GM12878 (cell line): Measurements from ENCODE around the gene CTRB2.

Experiments
- POLR2A ChIP-seq: IDR thresholded peaks from 2 replicates; pipeline ENCODE4 v1.6.1; 2011; ENCODE audit warnings: low read depth, mild to moderate bottlenecking, low read length
- TF ChIP-seq, protein P1 (sequence below), 3 experiments: IDR thresholded peaks in 2 of 3; conservative IDR thresholded peaks in 1 of 3; 2 replicates each; pipeline ENCODE4 v1.5.1; 2011; ENCODE audit warnings: low read depth in 3 of 3, low read length in 3 of 3, mild to moderate bottlenecking in 3 of 3, control low read depth in 2 of 3, moderate library complexity in 2 of 3, inconsistent platforms in 1 of 3, mixed read lengths in 1 of 3; ENCODE audit not compliant: control insufficient read depth in 2 of 3, insufficient read depth in 1 of 3; ENCODE audit errors: extremely low read depth in 1 of 3

DNA sequence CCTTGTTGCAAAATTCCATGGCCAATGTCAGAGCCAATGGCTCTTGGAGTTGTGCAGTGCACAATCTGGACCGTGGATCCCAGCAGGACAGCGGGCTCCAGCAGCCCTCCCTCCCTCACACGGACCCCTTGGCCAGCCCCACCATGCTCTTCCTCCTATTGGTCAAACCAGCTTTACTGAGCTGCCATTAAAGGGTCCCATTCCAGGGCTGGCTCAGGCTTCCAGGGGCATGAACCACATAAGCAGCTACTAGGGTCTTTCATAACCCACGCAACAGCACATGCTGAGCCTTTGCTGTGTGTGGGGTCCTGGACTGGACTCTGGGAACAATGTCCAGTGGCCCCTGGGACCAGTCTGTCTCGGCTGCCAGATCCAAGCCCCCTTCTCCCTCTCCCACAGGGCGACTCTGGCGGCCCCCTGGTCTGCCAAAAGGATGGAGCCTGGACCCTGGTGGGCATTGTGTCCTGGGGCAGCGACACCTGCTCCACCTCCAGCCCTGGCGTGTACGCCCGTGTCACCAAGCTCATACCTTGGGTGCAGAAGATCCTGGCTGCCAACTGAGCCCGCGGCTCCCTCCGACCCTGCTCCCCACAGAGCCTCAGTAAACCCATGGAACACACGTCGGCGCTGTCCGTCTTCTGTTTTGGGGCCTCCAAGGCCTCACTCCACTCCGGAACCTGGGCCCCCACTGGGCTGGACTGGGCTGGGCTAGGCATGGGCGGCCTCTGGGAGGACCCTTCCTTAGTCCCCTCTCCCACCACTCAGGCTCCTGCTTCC lies 17.5 kb upstream of the CTRB2 start:
- TF ChIP-seq POLR2A = no peak
- TF ChIP-seq, protein P1, sequence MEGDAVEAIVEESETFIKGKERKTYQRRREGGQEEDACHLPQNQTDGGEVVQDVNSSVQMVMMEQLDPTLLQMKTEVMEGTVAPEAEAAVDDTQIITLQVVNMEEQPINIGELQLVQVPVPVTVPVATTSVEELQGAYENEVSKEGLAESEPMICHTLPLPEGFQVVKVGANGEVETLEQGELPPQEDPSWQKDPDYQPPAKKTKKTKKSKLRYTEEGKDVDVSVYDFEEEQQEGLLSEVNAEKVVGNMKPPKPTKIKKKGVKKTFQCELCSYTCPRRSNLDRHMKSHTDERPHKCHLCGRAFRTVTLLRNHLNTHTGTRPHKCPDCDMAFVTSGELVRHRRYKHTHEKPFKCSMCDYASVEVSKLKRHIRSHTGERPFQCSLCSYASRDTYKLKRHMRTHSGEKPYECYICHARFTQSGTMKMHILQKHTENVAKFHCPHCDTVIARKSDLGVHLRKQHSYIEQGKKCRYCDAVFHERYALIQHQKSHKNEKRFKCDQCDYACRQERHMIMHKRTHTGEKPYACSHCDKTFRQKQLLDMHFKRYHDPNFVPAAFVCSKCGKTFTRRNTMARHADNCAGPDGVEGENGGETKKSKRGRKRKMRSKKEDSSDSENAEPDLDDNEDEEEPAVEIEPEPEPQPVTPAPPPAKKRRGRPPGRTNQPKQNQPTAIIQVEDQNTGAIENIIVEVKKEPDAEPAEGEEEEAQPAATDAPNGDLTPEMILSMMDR (IDR thresholded peaks at IDR 0.05 in 2 of 3, conservative IDR thresholded peaks at IDR 0.05 in 1 of 3; ENCODE audit: control insufficient read depth in 2 of 3, extremely low read depth in 1 of 3, insufficient read depth in 1 of 3, low read depth in 3 of 3, low read length in 3 of 3) = no peak
